Mucosa of descending colon (tissue), 3 donors: ENCODE measurements around the gene NLRP6. TPM values are rescaled to one million over a fixed set of nuclear protein-coding genes. Genes with fewer than 3 reads are reported as not detected.

Experiments
- ATAC-seq: fragments of 200-7000 bp; cut with Tn5 transposase; one replicate; pipeline ENCODE4 v1.9.1; 2020; ENCODE audit warnings: mild to moderate bottlenecking, moderate library complexity
- DNase-seq, 3 donors: peaks; one replicate each; pipeline ENCODE4 v3.0.0-alpha.2; 2020
- H3K36me3 ChIP-seq: fragments of 200-600 bp; one replicate; pipeline ENCODE4 v1.8.0; 2021; ENCODE audit warnings: low read depth, mild to moderate bottlenecking
- H3K4me1 ChIP-seq: fragments of 200-600 bp; one replicate; pipeline ENCODE4 v1.8.0; 2021; ENCODE audit warnings: low read depth, mild to moderate bottlenecking
- H3K4me3 ChIP-seq: fragments of 200-600 bp; one replicate; pipeline ENCODE4 v1.8.0; 2021; ENCODE audit warnings: mild to moderate bottlenecking
- H3K9me3 ChIP-seq: fragments of 200-600 bp; one replicate; pipeline ENCODE4 v1.8.0; 2021; ENCODE audit warnings: mild to moderate bottlenecking
- intact Hi-C, 2 donors: fragments of 100-400 bp; cut with DNase I in 1 of 2; cut with micrococcal nuclease in 1 of 2; formaldehyde crosslinking; loops; one replicate each; pipeline versions ENCODE4 v1.11.0 to v1.11.1; 2022; cut with DNase I, micrococcal nuclease
- long read RNA-seq, 2 donors: library from polyadenylated mRNA; unstranded; transcript quantifications; one replicate each; pipeline ENCODE4 v2.0.0, GENCODE V29; 2019 to 2021
- total RNA-seq, 3 donors: library from RNA; stranded (reverse); fragmentation: NEBNext Ultra II Directional in 2 of 3; extraction: Animal tissue kit (Norgen Biotek cat#: 25700) in 2 of 3; gene quantifications; one replicate each; pipeline versions ENCODE4 v1.2.1 to v1.2.4, GENCODE V29; 2021 to 2023
- TF ChIP-seq, protein P1 (sequence below): fragments of 200-600 bp; IDR thresholded peaks from one replicate; pipeline ENCODE4 v1.8.0; 2022; ENCODE audit warnings: antibody characterized with exemption, mild to moderate bottlenecking
- donor health status: DM: no; HTN: no; CAD: no; lungs with moderate emphysema.
- donor health status: DM: no; HTN: no; CAD: no.
- donor health status: DM: no; HTN: yes; CAD: no.

NLRP6 gene
- 1 to 10 TPM in 1 of 3 donors, under 1 TPM in 2; 0.66 to 2.6 (median 0.72) TPM for total RNA-seq
- long read RNA-seq, donor 1, partial matches to known transcripts, result 0 of 2 reads
- long read RNA-seq, donor 1, other reads (novel, unspliced or antisense), result 2 of 2 reads
- long read RNA-seq, donor 2, partial matches to known transcripts, result 0 of 2 reads
- long read RNA-seq, donor 2, other reads (novel, unspliced or antisense), result 1 of 2 reads

DNA sequence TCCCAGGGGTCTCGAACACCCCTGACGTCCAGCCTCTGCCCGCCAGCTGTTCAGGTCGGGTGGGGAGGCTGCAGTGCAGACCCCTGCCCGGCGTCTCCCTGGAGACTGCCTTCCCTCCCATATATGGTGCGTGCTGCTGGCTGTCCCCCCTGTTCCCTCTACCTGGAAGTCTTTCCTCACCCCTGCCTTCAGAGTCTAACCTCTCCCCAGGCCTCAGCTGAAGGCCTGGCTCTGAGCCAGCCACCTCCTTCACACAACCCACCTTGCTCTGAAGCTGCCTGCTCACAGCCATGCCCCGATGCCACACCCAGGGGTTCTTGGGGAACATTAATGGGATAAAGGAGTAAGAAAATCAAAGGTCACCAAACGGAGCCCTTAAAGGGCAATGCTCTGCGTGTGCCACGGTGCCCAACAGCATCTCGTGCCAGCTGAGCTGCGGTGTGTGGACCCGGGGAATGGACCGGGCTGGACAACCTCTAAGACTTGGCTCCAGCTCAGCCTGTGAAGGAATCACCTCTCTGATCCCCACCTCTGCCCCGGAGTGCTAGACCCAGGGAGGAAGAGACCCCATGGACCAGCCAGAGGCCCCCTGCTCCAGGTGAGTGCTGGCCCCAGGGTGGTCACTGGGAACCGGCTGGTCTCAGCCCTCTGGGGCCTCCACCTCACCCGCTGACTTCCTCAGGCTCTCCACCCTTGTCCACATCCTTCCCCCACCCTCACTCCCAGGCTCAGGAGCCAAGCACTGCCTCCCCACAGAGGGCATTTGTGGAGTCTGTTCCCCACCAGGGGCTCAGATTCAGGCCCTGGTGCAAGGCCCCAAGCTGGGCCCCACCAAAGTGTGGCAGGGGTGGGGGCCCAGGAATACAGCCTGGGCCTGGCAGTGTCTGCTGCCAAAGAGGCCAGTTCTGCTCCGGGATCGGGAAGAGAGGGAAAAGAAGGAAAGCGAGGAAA is at the start of gene NLRP6:
Gene NLRP6 (plus strand): TSS at position 407 of the 951 bp plus-strand sequence. CDS start 163 bp downstream, at position 570.
- intact Hi-C loops, result no loop called here
- no peak for ATAC-seq
- Histone ChIP-seq H3K4me3 (no peak within 1 kb of the TSS), H3K4me1 (peaks cover 29% of the 10 kb centered on the region), H3K36me3 (no peaks in the 10 kb centered on the region), H3K9me3 (no peaks in the 10 kb centered on the region)
- TF ChIP-seq, protein P1, sequence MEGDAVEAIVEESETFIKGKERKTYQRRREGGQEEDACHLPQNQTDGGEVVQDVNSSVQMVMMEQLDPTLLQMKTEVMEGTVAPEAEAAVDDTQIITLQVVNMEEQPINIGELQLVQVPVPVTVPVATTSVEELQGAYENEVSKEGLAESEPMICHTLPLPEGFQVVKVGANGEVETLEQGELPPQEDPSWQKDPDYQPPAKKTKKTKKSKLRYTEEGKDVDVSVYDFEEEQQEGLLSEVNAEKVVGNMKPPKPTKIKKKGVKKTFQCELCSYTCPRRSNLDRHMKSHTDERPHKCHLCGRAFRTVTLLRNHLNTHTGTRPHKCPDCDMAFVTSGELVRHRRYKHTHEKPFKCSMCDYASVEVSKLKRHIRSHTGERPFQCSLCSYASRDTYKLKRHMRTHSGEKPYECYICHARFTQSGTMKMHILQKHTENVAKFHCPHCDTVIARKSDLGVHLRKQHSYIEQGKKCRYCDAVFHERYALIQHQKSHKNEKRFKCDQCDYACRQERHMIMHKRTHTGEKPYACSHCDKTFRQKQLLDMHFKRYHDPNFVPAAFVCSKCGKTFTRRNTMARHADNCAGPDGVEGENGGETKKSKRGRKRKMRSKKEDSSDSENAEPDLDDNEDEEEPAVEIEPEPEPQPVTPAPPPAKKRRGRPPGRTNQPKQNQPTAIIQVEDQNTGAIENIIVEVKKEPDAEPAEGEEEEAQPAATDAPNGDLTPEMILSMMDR, result no peak
- peak in 1 of 3 donors; percentile 31 for DNase-seq

DNA sequence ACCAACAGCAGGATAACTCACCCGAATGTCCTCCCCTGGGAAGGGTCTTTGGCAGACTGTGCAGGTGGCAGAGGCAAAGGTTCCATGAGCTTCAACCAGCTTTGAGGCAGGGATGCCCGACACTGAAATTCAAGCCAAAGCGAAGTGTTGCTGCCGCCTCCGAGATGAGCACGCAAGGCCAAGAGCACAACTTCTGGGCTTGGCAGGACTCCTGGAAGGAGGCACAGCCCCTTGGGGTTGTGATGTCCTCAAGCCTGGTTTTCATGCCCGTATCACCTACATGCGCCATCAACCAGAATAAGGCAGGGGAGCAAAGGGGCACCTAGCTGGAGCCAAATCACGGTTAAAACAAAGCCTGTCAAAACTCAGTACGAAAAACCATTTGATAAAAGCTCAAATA is 47.8 kb upstream of the NLRP6 start:
- no peaks in the 10 kb centered on the region for H3K36me3 ChIP-seq
- DNase-seq (no peak), ATAC-seq (no peak)
- H3K4me1 ChIP-seq, result peaks cover 10% of the 10 kb centered on the region
- no peaks in the 10 kb centered on the region for H3K9me3 ChIP-seq
- intact Hi-C loops, result no loop called here
- no peak overlapping the region for H3K4me3 ChIP-seq
- TF ChIP-seq, protein P1, result no peak

DNA sequence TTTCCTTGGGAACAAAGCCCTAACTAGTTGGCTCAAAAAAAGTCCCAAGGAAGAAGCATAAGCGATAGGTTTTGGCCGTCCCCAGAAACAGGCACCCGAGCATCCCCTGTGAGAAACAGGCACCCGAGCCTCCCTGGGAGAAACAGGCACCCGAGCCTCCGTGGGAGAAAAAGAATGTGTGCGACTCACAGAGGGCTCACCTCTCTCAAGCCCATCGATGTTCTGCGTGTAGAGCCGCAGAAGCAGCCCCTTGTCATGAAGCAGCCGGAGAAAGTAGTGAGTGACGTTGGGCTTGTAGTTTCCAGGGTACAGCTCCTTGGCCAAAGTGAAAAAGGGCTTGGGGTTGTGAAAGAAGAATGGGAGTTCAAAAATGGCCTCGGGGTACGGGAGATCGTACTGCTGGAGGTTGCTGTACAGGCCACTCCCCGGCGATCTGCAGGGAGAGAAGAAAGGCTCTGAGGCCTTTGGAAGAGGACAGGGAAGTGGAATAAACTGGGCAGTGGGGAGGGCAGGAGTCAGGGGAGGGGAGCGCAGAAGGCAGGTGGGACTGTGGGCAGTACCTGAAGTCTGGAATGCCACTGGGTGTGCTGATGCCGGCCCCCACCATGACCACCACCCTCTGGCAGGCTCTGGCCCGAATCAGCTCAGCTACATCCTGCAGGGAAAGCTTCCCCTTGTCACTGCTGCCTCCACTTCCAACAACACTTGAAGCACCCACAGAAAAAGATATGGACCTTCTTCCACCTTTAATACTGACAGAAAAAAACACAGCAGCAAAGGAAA is 45.2 kb upstream of the NLRP6 start:
- no peaks in the 10 kb centered on the region for H3K36me3 ChIP-seq
- TF ChIP-seq, protein P1, result no peak
- H3K9me3 ChIP-seq, result no peaks in the 10 kb centered on the region
- intact Hi-C loops, result no loop called here
- H3K4me1 ChIP-seq, result peaks cover 18% of the 10 kb centered on the region
- DNase-seq, result no peak
- no peak overlapping the region for H3K4me3 ChIP-seq
- no peak for ATAC-seq

DNA sequence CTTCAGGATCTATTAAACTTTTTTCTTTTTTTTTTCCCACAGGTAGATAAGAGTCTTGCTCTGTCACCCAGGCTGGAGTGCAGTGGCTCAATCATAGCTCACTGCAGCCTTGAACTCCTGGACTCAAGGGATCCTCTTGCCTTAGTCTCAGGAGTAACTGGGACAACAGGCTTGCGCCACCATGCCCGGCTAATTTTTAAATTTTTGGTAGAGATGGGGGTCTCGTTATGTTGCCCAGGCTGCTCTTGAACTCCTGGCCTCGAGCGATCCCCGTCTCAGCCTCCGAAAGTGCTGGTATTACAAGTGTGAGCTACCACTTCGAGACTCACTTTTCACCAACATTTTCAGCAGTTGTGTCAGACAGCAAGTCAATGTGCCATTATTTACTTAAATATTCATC is 43.0 kb upstream of the NLRP6 start:
- intact Hi-C loops, result no loop called here
- no peak for DNase-seq

DNA sequence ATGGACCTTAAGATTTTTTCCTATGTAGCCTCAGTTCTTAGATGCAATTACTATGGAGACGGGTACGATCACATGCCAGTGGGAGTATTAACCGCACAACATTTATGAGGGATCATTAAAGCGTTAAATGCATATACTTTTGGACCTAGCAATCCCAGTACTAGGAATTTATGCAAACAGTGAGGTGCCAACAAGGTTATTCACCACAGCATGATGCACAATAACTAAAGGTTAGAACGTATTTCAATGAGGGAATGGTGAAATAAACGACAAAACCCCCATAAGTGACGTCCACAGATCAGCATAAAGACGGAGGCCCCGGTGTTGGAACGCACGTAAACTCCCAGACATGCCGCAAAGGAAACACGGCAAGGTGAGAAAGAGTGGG is 42.6 kb upstream of the NLRP6 start:
- peaks cover 18% of the 10 kb centered on the region for H3K4me1 ChIP-seq
- intact Hi-C loops, result no loop called here
- no peaks in the 10 kb centered on the region for H3K36me3 ChIP-seq
- TF ChIP-seq, protein P1, result no peak
- ATAC-seq (peak; percentile 23), DNase-seq (no peak)
- H3K9me3 ChIP-seq, result no peaks in the 10 kb centered on the region
- peak overlapping the region; percentile 80 for H3K4me3 ChIP-seq

More for the DNA sequence above, 43.0 kb upstream of the NLRP6 start:
- no peak overlapping the region for H3K4me3 ChIP-seq
- H3K4me1 ChIP-seq, result peaks cover 18% of the 10 kb centered on the region
- TF ChIP-seq, protein P1, result no peak
- no peaks in the 10 kb centered on the region for H3K36me3 ChIP-seq
- H3K9me3 ChIP-seq, result no peaks in the 10 kb centered on the region
- no peak for ATAC-seq
